ENCODE results near the gene TEX29. TPM values are rescaled to one million over a fixed set of nuclear protein-coding genes. Genes with fewer than 3 reads are reported as not detected.

Gene TEX29
- polyA plus RNA-seq, 2 donors, result 0.24 to 0.88 TPM

- no peaks in the 10 kb centered on the region for H3K27me3 ChIP-seq (ENCODE audit: control insufficient read depth in 1 of 2, insufficient read depth in 2 of 2, low read length in 2 of 2)
- WGBS, 2 donors, result 85 to 87% methylated on average over 29 of the region's 29 CpGs
- no peak overlapping the region for H3K27ac ChIP-seq (ENCODE audit: low read depth in 2 of 2, low read length in 1 of 2)
- no peaks in the 10 kb centered on the region for H3K4me1 ChIP-seq (ENCODE audit: control insufficient read depth in 2 of 2, insufficient read depth in 2 of 2, low read length in 1 of 2)
- H3K4me3 ChIP-seq (ENCODE audit: low read depth in 1 of 2, low read length in 2 of 2), result no peak overlapping the region
- no peaks in the 10 kb centered on the region for H3K36me3 ChIP-seq (ENCODE audit: control insufficient read depth in 2 of 2, insufficient read depth in 2 of 2, low read length in 1 of 2)
- no peaks in the 10 kb centered on the region for H3K9me3 ChIP-seq (ENCODE audit: control insufficient read depth in 2 of 2, insufficient read depth in 1 of 2, low read depth in 1 of 2, low read length in 1 of 2)
Observed at GRCh38 chr13:111370570-111371535, 50.4 kb downstream of the TEX29 start.

- Histone ChIP-seq H3K4me1 (ENCODE audit: control insufficient read depth in 2 of 2, insufficient read depth in 2 of 2, low read length in 1 of 2) (no peaks in the 10 kb centered on the region), H3K36me3 (ENCODE audit: control insufficient read depth in 2 of 2, insufficient read depth in 2 of 2, low read length in 1 of 2) (no peaks in the 10 kb centered on the region), H3K4me3 (ENCODE audit: low read depth in 1 of 2, low read length in 2 of 2) (no peak overlapping the region), H3K27me3 (ENCODE audit: control insufficient read depth in 1 of 2, insufficient read depth in 2 of 2, low read length in 2 of 2) (no peaks in the 10 kb centered on the region), H3K9me3 (ENCODE audit: control insufficient read depth in 2 of 2, insufficient read depth in 1 of 2, low read depth in 1 of 2, low read length in 1 of 2) (no peaks in the 10 kb centered on the region), H3K27ac (ENCODE audit: low read depth in 2 of 2, low read length in 1 of 2) (no peak overlapping the region)
- 70 to 71% methylated on average over 7 of the region's 7 CpGs for WGBS, 2 donors
Observed at GRCh38 chr13:111371720-111372119, 51.3 kb downstream of the TEX29 start.

DNA sequence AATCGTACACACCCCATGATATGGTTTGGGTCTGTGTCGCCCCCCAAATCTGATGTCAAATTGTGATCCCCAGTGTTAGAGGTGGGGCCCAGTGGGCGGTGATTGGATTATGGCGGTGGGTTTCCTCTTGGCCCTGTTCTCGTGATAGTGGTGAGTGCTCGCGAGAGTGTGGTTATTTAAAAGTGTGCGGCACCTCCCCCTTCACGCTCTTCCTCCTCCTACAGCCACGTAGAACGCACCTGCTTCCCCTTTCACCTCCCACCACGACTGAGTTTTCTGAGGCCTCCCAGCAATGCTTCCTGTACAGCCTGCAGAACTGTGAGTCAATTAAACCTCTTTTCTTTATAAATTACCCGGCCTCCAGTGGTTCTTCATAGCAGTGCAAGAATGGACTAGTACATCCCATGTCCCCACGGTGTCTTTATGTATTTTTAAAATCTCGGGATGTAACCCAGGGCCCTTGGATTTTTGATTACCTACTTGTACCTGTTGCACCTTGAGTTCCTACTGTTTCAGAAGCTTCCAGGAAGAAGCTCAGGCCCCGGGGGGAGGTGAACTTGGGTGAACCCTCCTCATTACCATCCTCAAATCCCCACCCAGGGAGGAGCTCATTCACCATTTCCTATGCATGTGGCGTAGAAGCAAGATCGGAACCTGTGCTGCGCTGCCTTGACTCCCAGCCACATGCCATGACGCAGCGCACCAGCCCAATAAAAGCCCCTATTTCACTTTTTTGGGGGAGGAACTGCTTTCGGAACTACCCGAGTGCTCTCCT lies 52.4 kb downstream of the TEX29 start:
- no peaks in the 10 kb centered on the region for H3K9me3 ChIP-seq (ENCODE audit: control insufficient read depth in 2 of 2, insufficient read depth in 1 of 2, low read depth in 1 of 2, low read length in 1 of 2)
- 81 to 87% methylated on average over 23 of the region's 23 CpGs for WGBS, 2 donors

DNA sequence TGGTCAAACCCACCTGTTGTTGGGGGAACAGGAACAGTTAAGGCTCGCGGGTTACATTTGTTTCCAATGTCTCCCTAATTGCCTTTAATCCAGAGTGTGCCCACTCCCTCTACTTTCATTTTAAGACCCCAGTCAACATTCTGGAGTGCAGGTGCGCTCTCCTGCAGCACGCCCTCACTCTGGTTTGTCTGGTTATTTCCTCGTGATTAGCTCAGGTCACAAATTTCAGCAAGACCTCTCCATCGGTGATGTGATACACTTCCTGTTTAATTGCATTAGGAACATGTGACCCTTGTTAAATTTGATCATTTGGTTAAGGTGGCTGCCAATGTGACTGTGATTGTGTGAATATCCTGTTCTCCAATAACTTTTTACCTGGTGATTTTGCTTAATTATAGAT lies 53.0 kb downstream of the TEX29 start:
- no peaks in the 10 kb centered on the region for H3K27me3 ChIP-seq (ENCODE audit: control insufficient read depth in 1 of 2, insufficient read depth in 2 of 2, low read length in 2 of 2)
- no peaks in the 10 kb centered on the region for H3K4me1 ChIP-seq (ENCODE audit: control insufficient read depth in 2 of 2, insufficient read depth in 2 of 2, low read length in 1 of 2)
- 88 to 90% methylated on average over 6 of the region's 6 CpGs for WGBS, 2 donors
- H3K27ac ChIP-seq (ENCODE audit: low read depth in 2 of 2, low read length in 1 of 2), result no peak overlapping the region
- no peaks in the 10 kb centered on the region for H3K36me3 ChIP-seq (ENCODE audit: control insufficient read depth in 2 of 2, insufficient read depth in 2 of 2, low read length in 1 of 2)
- no peaks in the 10 kb centered on the region for H3K9me3 ChIP-seq (ENCODE audit: control insufficient read depth in 2 of 2, insufficient read depth in 1 of 2, low read depth in 1 of 2, low read length in 1 of 2)
- H3K4me3 ChIP-seq (ENCODE audit: low read depth in 1 of 2, low read length in 2 of 2), result no peak overlapping the region

More for the DNA sequence above, 52.4 kb downstream of the TEX29 start:
- Histone ChIP-seq H3K4me1 (ENCODE audit: control insufficient read depth in 2 of 2, insufficient read depth in 2 of 2, low read length in 1 of 2) (no peaks in the 10 kb centered on the region), H3K4me3 (ENCODE audit: low read depth in 1 of 2, low read length in 2 of 2) (no peak overlapping the region), H3K36me3 (ENCODE audit: control insufficient read depth in 2 of 2, insufficient read depth in 2 of 2, low read length in 1 of 2) (no peaks in the 10 kb centered on the region), H3K27me3 (ENCODE audit: control insufficient read depth in 1 of 2, insufficient read depth in 2 of 2, low read length in 2 of 2) (no peaks in the 10 kb centered on the region), H3K27ac (ENCODE audit: low read depth in 2 of 2, low read length in 1 of 2) (no peak overlapping the region)

DNA sequence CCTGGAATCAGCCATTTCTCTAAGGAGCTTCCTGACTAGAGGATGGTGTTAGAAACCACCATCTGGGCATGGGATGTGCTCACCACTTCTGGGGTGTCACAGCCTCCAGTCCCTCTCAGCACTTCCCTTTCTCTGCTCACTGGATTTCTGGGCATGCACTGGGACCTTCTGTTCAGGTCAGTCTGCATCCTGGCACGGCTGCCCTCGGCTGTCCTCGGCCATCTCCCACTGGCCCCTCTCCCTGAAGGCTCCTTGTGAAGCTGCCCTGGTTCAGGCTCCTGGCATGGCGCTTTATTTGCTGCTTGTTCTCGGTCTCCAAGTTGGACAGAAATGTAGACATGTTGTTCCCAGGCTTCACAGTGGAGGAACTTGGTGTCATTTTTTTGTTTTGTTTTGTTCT lies 60.0 kb downstream of the TEX29 start:
- WGBS, 2 donors, result 80 to 82% methylated on average over 5 of the region's 5 CpGs
- no peaks in the 10 kb centered on the region for H3K4me1 ChIP-seq (ENCODE audit: control insufficient read depth in 2 of 2, insufficient read depth in 2 of 2, low read length in 1 of 2)
- H3K4me3 ChIP-seq (ENCODE audit: low read depth in 1 of 2, low read length in 2 of 2), result no peak overlapping the region
- H3K27ac ChIP-seq (ENCODE audit: low read depth in 2 of 2, low read length in 1 of 2), result no peak overlapping the region
- peaks cover 0 to 3% of the 10 kb centered on the region in 2 donors for H3K27me3 ChIP-seq (ENCODE audit: control insufficient read depth in 1 of 2, insufficient read depth in 2 of 2, low read length in 2 of 2)
- no peaks in the 10 kb centered on the region for H3K36me3 ChIP-seq (ENCODE audit: control insufficient read depth in 2 of 2, insufficient read depth in 2 of 2, low read length in 1 of 2)
- H3K9me3 ChIP-seq (ENCODE audit: control insufficient read depth in 2 of 2, insufficient read depth in 1 of 2, low read depth in 1 of 2, low read length in 1 of 2), result peaks cover 4 to 5% of the 10 kb centered on the region in 2 donors

GRCh38 chr13:111382411-111382810 lies 62.0 kb downstream of the TEX29 start:
- Histone ChIP-seq H3K4me1 (ENCODE audit: control insufficient read depth in 2 of 2, insufficient read depth in 2 of 2, low read length in 1 of 2) (no peaks in the 10 kb centered on the region), H3K36me3 (ENCODE audit: control insufficient read depth in 2 of 2, insufficient read depth in 2 of 2, low read length in 1 of 2) (no peaks in the 10 kb centered on the region), H3K27me3 (ENCODE audit: control insufficient read depth in 1 of 2, insufficient read depth in 2 of 2, low read length in 2 of 2) (peaks cover 0 to 3% of the 10 kb centered on the region in 2 donors), H3K27ac (ENCODE audit: low read depth in 2 of 2, low read length in 1 of 2) (no peak overlapping the region), H3K9me3 (ENCODE audit: control insufficient read depth in 2 of 2, insufficient read depth in 1 of 2, low read depth in 1 of 2, low read length in 1 of 2) (peaks cover 4 to 5% of the 10 kb centered on the region in 2 donors), H3K4me3 (ENCODE audit: low read depth in 1 of 2, low read length in 2 of 2) (no peak overlapping the region)
- WGBS, 2 donors, result 24 to 26% methylated on average over 2 of the region's 2 CpGs

DNA sequence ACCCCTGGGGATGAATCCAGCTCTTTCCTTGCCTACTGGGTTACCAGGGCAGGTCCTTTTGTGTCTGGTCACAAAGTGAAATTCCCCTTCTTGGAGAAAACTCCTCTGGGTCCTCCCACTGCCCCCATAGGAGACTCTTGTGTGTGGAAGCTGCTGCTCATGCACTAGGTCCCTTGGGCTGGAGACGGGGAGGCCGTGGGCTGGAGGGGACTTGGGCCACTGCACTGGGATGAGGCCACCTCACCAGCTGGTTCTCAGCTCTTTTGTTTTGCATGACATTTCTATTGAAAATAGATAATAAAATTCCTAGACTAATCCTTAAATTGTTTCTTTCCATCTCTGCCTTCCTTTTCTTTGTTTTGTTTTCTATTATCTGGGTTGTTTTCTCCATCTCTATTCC lies 62.4 kb downstream of the TEX29 start:
- Histone ChIP-seq H3K36me3 (ENCODE audit: control insufficient read depth in 2 of 2, insufficient read depth in 2 of 2, low read length in 1 of 2) (no peaks in the 10 kb centered on the region), H3K4me1 (ENCODE audit: control insufficient read depth in 2 of 2, insufficient read depth in 2 of 2, low read length in 1 of 2) (no peaks in the 10 kb centered on the region), H3K27ac (ENCODE audit: low read depth in 2 of 2, low read length in 1 of 2) (no peak overlapping the region), H3K4me3 (ENCODE audit: low read depth in 1 of 2, low read length in 2 of 2) (no peak overlapping the region), H3K9me3 (ENCODE audit: control insufficient read depth in 2 of 2, insufficient read depth in 1 of 2, low read depth in 1 of 2, low read length in 1 of 2) (peaks cover 4 to 5% of the 10 kb centered on the region in 2 donors), H3K27me3 (ENCODE audit: control insufficient read depth in 1 of 2, insufficient read depth in 2 of 2, low read length in 2 of 2) (peaks cover 0 to 3% of the 10 kb centered on the region in 2 donors)
- WGBS, 2 donors, result 39 to 44% methylated on average over 2 of the region's 2 CpGs

DNA sequence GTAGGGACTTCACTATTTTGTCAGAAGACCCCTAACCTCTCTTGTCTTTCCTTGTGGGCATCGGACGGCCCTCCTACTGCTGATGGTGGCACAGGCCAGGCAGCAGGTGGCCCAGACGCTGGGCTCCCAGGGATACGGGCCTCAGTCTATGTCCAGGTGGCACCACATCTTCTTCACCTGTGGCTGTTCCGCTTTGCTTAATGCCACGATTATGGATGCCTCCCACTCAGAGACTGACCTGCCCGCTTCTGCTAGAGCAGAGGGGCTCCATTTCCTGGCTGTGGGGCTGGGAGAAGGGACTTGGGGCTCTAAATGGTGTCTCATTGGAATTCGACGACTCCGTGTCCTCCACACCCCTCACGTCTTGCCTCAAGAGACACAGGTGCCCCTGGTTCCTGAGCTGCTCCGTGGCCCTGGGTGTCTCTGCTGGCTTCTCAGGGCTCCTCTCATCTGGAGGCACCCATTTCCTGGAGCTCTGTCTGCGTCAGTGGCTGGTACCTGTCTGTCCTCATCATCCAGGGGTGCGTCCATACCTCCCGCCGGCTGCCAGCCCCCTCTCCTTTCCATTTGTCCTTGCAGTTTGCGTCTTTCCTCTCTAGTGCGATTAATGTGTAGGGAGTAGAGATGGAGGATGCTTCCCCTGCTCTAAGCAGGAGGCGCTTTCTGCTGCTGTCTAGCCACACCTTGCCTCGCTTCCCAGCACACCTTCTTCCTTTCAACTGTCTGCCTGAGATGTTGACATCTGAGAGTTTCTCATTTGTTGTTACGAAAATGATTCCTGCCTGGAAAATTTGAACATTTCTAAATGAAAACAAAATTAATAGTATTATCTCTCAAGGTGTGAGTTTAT lies 63.4 kb downstream of the TEX29 start:
- Histone ChIP-seq H3K27ac (ENCODE audit: low read depth in 2 of 2, low read length in 1 of 2) (no peak overlapping the region), H3K9me3 (ENCODE audit: control insufficient read depth in 2 of 2, insufficient read depth in 1 of 2, low read depth in 1 of 2, low read length in 1 of 2) (peaks cover 4 to 5% of the 10 kb centered on the region in 2 donors), H3K27me3 (ENCODE audit: control insufficient read depth in 1 of 2, insufficient read depth in 2 of 2, low read length in 2 of 2) (peaks cover 0 to 3% of the 10 kb centered on the region in 2 donors), H3K4me3 (ENCODE audit: low read depth in 1 of 2, low read length in 2 of 2) (no peak overlapping the region), H3K36me3 (ENCODE audit: control insufficient read depth in 2 of 2, insufficient read depth in 2 of 2, low read length in 1 of 2) (no peaks in the 10 kb centered on the region), H3K4me1 (ENCODE audit: control insufficient read depth in 2 of 2, insufficient read depth in 2 of 2, low read length in 1 of 2) (no peaks in the 10 kb centered on the region)
- WGBS, 2 donors, result 66 to 69% methylated on average over 21 of the region's 21 CpGs

Data from esophagus (tissue), 2 donors.